ENCODE results near the gene PKNOX2. TPM values are rescaled to one million over a fixed set of nuclear protein-coding genes. Genes with fewer than 3 reads are reported as not detected.

The PKNOX2 gene
- total and polyA plus RNA-seq, 10 of the 15 experiments (the other 5 are each of a cell fraction or from before 2014, with no cell fraction given), result not detected

- H2AFZ ChIP-seq (ENCODE audit: control insufficient read depth, low read depth, low read length), result no peak overlapping the region
- no peak for TF ChIP-seq SMAD1 (IDR thresholded peaks at IDR 0.05; ENCODE audit: low read depth, partially characterized antibody)
- TF ChIP-seq RB1 (IDR thresholded peaks at IDR 0.05; ENCODE audit: borderline replicate concordance), result no peak
- TF ChIP-seq, protein P1, sequence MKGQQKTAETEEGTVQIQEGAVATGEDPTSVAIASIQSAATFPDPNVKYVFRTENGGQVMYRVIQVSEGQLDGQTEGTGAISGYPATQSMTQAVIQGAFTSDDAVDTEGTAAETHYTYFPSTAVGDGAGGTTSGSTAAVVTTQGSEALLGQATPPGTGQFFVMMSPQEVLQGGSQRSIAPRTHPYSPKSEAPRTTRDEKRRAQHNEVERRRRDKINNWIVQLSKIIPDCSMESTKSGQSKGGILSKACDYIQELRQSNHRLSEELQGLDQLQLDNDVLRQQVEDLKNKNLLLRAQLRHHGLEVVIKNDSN (IDR thresholded peaks at IDR 0.05; ENCODE audit: borderline replicate concordance, extremely low read length, insufficient read depth, low read depth, low read length), result no peak
- no peak for TF ChIP-seq RAD21 (IDR thresholded peaks at IDR 0.05; ENCODE audit: insufficient read depth, low read depth, low read length)
- intact Hi-C loops (cut with micrococcal nuclease; ENCODE audit: unreplicated experiment), result no loop called here
Observed at GRCh38 chr11:125263268-125263790, 98.8 kb downstream of the PKNOX2 start.

More at GRCh38 chr11:125263268-125263790, 98.8 kb downstream of the PKNOX2 start:
- RAD21 ChIA-PET (ENCODE audit: unreplicated experiment), result no interaction called here
- CTCF ChIA-PET, result no interaction called here
- BruUV-seq (replicated peaks), result no TSS peak
- no peak overlapping the region for H3K9ac ChIP-seq (ENCODE audit: control insufficient read depth, insufficient read depth, low read length)
- POLR2A ChIA-PET, result no interaction called here
- FAIRE-seq, result no peak
- 26% methylated on average over 28 of the region's 29 CpGs for WGBS (ENCODE audit: insufficient coverage, insufficient replicate concordance, low lambda C conversion rate, missing lambda C conversion rate)
- no peak overlapping the region for H3K27ac ChIP-seq (ENCODE audit: control insufficient read depth, insufficient read depth)
- SMC1A ChIA-PET (ENCODE audit: uncharacterized antibody, unreplicated experiment), result interaction anchor here (0.6 kb wide), 1 partner anchor 86 kb away, joined by 3 read pairs; no protein-coding TSS in a partner anchor
- no peaks in the 10 kb centered on the region for H3K4me1 ChIP-seq (ENCODE audit: control insufficient read depth, insufficient read depth, low read length)
- in situ Hi-C loops (cut with MboI), result no loop called here
- H3K27me3 ChIP-seq (replicated peaks in 1 of 2; ENCODE audit: control insufficient read depth in 2 of 2, insufficient read depth in 2 of 2, low read length in 1 of 2), result peaks cover 4 to 18% of the 10 kb centered on the region in 2 experiments; a peak in 3 of 4 replicates
- H3K4me3 ChIP-seq, result no peak overlapping the region
- no peaks in the 10 kb centered on the region for H3K79me2 ChIP-seq (ENCODE audit: control insufficient read depth, insufficient read depth, low read length)
- ATAC-seq, result no peak
- H3K36me3 ChIP-seq (ENCODE audit: control insufficient read depth in 2 of 2, insufficient read depth in 2 of 2, low read length in 1 of 2), result no peaks in the 10 kb centered on the region
- DNase-seq (ENCODE audit: low read depth, low spot score), result no peak
- H3K4me2 ChIP-seq (ENCODE audit: control insufficient read depth, insufficient read depth), result no peak overlapping the region
- H4K20me1 ChIP-seq (ENCODE audit: control insufficient read depth, insufficient read depth), result no peaks in the 10 kb centered on the region
- no peaks in the 10 kb centered on the region for H3K9me3 ChIP-seq (replicated peaks; ENCODE audit: control insufficient read depth, insufficient read depth, low read length)

Measured in GM12878 (cell line).